K562 (cell line): ENCODE results near the gene LAMB4. TPM values are rescaled to one million over a fixed set of nuclear protein-coding genes. Genes with fewer than 3 reads are reported as not detected.

Experiments
- ATAC-seq: fragments of 200-7000 bp; cut with Tn5 transposase; 3 replicates; pipeline ENCODE4 v1.9.1; 2020; ENCODE audit warnings: moderate library complexity
- BruUV-seq: library from RNA; stranded (reverse); fragments of 400-500 nt; replicated peaks from 2 replicates; lab custom pipeline; 2021; lab: Mats Ljungman, UMichigan
- CTCF ChIA-PET: fragments of 300-600 bp; formaldehyde crosslinking; extraction: SDS; loops from one replicate; lab custom pipeline; 2021; ENCODE audit warnings: low intra/inter-chr PET ratio; lab: Yijun Ruan, JAX
- POLR2A ChIA-PET: fragments of 300-600, 350-650 bp; sonication (Branson Sonifier 250); formaldehyde crosslinking; extraction: SDS; loops from one replicate; lab custom pipeline; 2021; ENCODE audit warnings: antibody characterized with exemption, inconsistent platforms; lab: Yijun Ruan, JAX
- DNase-seq, 4 experiments: peaks; one replicate each; pipeline versions ENCODE4 v3.0.0 to v3.0.0-alpha.2; 2011 to 2018; ENCODE audit warnings: low spot score in 3 of 4, mixed read lengths in 3 of 4; ENCODE audit errors: extremely low read depth in 1 of 4
- FAIRE-seq: peaks from 2 replicates; lab custom pipeline; 2011; peaks lifted over from hg19 to GRCh38; lab: Jason Lieb, UNC
- H2AFZ ChIP-seq: 2 replicates; pipeline ENCODE4 v1.6.0; 2011; ENCODE audit warnings: low read depth, low read length, control low read depth, inconsistent platforms
- H3K27ac ChIP-seq: fragments of 200-600 bp; 3 replicates; pipeline ENCODE4 v1.8.0; 2011; ENCODE audit warnings: low read depth, mild to moderate bottlenecking, control low read depth, inconsistent platforms, low read length, moderate library complexity, mixed read lengths; ENCODE audit errors: extremely low read depth
- H3K27me3 ChIP-seq, 2 experiments: fragments of 300-600 bp in 1 of 2; 2 replicates in 1 of 2; 3 replicates in 1 of 2; pipeline versions ENCODE4 v1.6.0 to v1.8.0; 2011; ENCODE audit warnings: inconsistent platforms in 2 of 2, low read length in 2 of 2, mild to moderate bottlenecking in 1 of 2, mixed read lengths in 1 of 2, moderate library complexity in 1 of 2; ENCODE audit not compliant: control insufficient read depth in 2 of 2, insufficient read depth in 2 of 2
- H3K36me3 ChIP-seq: fragments of 300-600 bp; 3 replicates; pipeline ENCODE4 v1.8.0; 2011; ENCODE audit warnings: mild to moderate bottlenecking, low read length, inconsistent platforms; ENCODE audit not compliant: control insufficient read depth, insufficient read depth
- H3K4me1 ChIP-seq, 2 experiments: fragments of 200-600 bp in 1 of 2; replicated peaks in 1 of 2; 2 replicates in 1 of 2; 3 replicates in 1 of 2; pipeline versions ENCODE4 v1.5.1 to v1.8.0; 2011; ENCODE audit warnings: inconsistent platforms in 2 of 2, low read length in 2 of 2, mild to moderate bottlenecking in 1 of 2, mixed read lengths in 1 of 2, moderate library complexity in 1 of 2; ENCODE audit not compliant: control insufficient read depth in 2 of 2, insufficient read depth in 2 of 2
- H3K4me2 ChIP-seq: 2 replicates; pipeline ENCODE4 v1.6.1; 2011; ENCODE audit warnings: low read length, control low read depth, inconsistent platforms, mixed read lengths; ENCODE audit not compliant: insufficient read depth
- H3K4me3 ChIP-seq: fragments of 200-600 bp; sonication (generic), shearing (Covaris generic); 2 replicates; pipeline ENCODE4 v1.5.1; 2016; ENCODE audit warnings: control low read depth, inconsistent platforms
- H3K79me2 ChIP-seq: fragments of 200-600 bp; 3 replicates; pipeline ENCODE4 v1.8.0; 2011; ENCODE audit warnings: low read length, inconsistent platforms; ENCODE audit not compliant: control insufficient read depth, insufficient read depth
- H3K9ac ChIP-seq, 2 experiments: 2 replicates each; pipeline versions ENCODE4 v1.6.0 to v1.6.1; 2011; ENCODE audit warnings: low read depth in 2 of 2, low read length in 2 of 2, control low read depth in 1 of 2, inconsistent platforms in 1 of 2, mild to moderate bottlenecking in 1 of 2, mixed read lengths in 1 of 2; ENCODE audit not compliant: insufficient read depth in 1 of 2
- H3K9me1 ChIP-seq: one replicate; pipeline ENCODE4 v1.6.0; 2011; ENCODE audit warnings: inconsistent platforms, mild to moderate bottlenecking, low read length, moderate library complexity; ENCODE audit not compliant: control insufficient read depth, insufficient read depth
- H3K9me3 ChIP-seq: replicated peaks from 2 replicates; pipeline ENCODE4 v1.5.1; 2011; ENCODE audit warnings: low read depth, low read length, inconsistent platforms; ENCODE audit not compliant: control insufficient read depth, insufficient read depth
- H4K20me1 ChIP-seq: replicated peaks from 2 replicates; pipeline ENCODE4 v1.6.1; 2011; ENCODE audit warnings: low read length, inconsistent platforms, mixed read lengths; ENCODE audit not compliant: control insufficient read depth, insufficient read depth
- BCL6 ChIP-seq: fragments of 250-450 bp; sonication (Bioruptor Pico); IDR thresholded peaks from 2 replicates; pipeline ENCODE4 v1.4.0; 2020
- CC2D1A ChIP-seq: fragments of 450-650 bp; IDR thresholded peaks from 2 replicates; pipeline ENCODE4 v1.6.1; 2017; ENCODE audit warnings: mild to moderate bottlenecking
- GABPA ChIP-seq: fragments of 200-800 bp; sonication (Bioruptor generic); conservative IDR thresholded peaks from 2 replicates; pipeline ENCODE4 v1.6.1; 2016; ENCODE audit warnings: low read depth, missing genetic modification characterization, missing compliant biosample characterization
- GABPB2 ChIP-seq: fragments of 250-450 bp; sonication (Bioruptor Pico); conservative IDR thresholded peaks from 2 replicates; pipeline ENCODE4 v1.5.1; 2021; ENCODE audit warnings: mild to moderate bottlenecking
- HDAC6 ChIP-seq: IDR thresholded peaks from 2 replicates; pipeline ENCODE4 v1.6.1; 2012; ENCODE audit warnings: low read depth, mild to moderate bottlenecking, control low read depth, inconsistent platforms, low read length, moderate library complexity
- KHSRP ChIP-seq: fragments of 450-650 bp; IDR thresholded peaks from 2 replicates; pipeline ENCODE4 v1.6.1; 2017
- MTA1 ChIP-seq: fragments of 450-650 bp; IDR thresholded peaks from 2 replicates; pipeline ENCODE4 v1.6.1; 2017; ENCODE audit warnings: borderline replicate concordance
- NCOA2 ChIP-seq, 2 experiments: fragments of 450-650 bp; IDR thresholded peaks; 2 replicates each; pipeline ENCODE4 v1.6.1; 2018; ENCODE audit warnings: mild to moderate bottlenecking in 2 of 2, moderate library complexity in 1 of 2; ENCODE audit not compliant: partially characterized antibody in 2 of 2
- NR2C2 ChIP-seq, 2 experiments: fragments of 200-800 bp in 1 of 2; sonication (Bioruptor generic) in 1 of 2; sonication (generic) in 1 of 2; formaldehyde crosslinking in 1 of 2; IDR thresholded peaks; 2 replicates each; pipeline versions ENCODE4 v1.6.1 to v1.8.0; 2016 to 2022; ENCODE audit warnings: mild to moderate bottlenecking in 1 of 2, missing compliant biosample characterization in 1 of 2, missing genetic modification characterization in 1 of 2, missing genetic modification reagents in 1 of 2
- PHF21A ChIP-seq: fragments of 450-650 bp; IDR thresholded peaks from 2 replicates; pipeline ENCODE4 v1.6.1; 2017; ENCODE audit warnings: low read depth, borderline replicate concordance
- POLR2A ChIP-seq: fragments of 450-650 bp; conservative IDR thresholded peaks from 2 replicates; pipeline ENCODE4 v1.6.1; 2016
- RFX5 ChIP-seq: IDR thresholded peaks from 2 replicates; pipeline ENCODE4 v1.6.1; 2011; ENCODE audit warnings: low read depth, mild to moderate bottlenecking, improper control_type of control experiment, low read length
- SREBF1 ChIP-seq: fragments of 150-350 bp; IDR thresholded peaks from 2 replicates; pipeline ENCODE4 v1.6.1; 2014; ENCODE audit warnings: antibody characterized with exemption, low read depth, low read length, borderline replicate concordance
- TEAD2 ChIP-seq: fragments of 450-650 bp; IDR thresholded peaks from 2 replicates; pipeline ENCODE4 v1.6.1; 2016; ENCODE audit warnings: missing genetic modification characterization, control low read depth, missing compliant biosample characterization
- TGIF2 ChIP-seq: sonication (generic); formaldehyde crosslinking; IDR thresholded peaks from 2 replicates; pipeline ENCODE4 v1.8.1; 2022; ENCODE audit warnings: mild to moderate bottlenecking, missing genetic modification reagents, moderate library complexity
- THAP7 ChIP-seq: fragments of 250-450 bp; sonication (Bioruptor Pico); IDR thresholded peaks from 2 replicates; pipeline ENCODE4 v1.5.0; 2021
- ZNF224 ChIP-seq: sonication (generic); formaldehyde crosslinking; IDR thresholded peaks from 2 replicates; pipeline ENCODE4 v1.8.0; 2022; ENCODE audit warnings: mild to moderate bottlenecking, missing genetic modification reagents
- ZNF445 ChIP-seq: fragments of 250-450 bp; sonication (Bioruptor Pico); IDR thresholded peaks from 2 replicates; pipeline ENCODE4 v1.4.0; 2020; ENCODE audit warnings: low read depth, mild to moderate bottlenecking, moderate library complexity
- ZNF592 ChIP-seq: fragments of 450-650 bp; IDR thresholded peaks from 2 replicates; pipeline ENCODE4 v1.6.1; 2017; ENCODE audit warnings: antibody characterized with exemption, mild to moderate bottlenecking
- ZNF717 ChIP-seq: fragments of 250-450 bp; sonication (Bioruptor Pico); IDR thresholded peaks from 2 replicates; pipeline ENCODE4 v1.5.0; 2021
- WGBS: fragments of 100-300 bp; shearing (Covaris generic); methylation state at CpG from one replicate; pipeline ENCODE4 v1.1.6; 2016; ENCODE audit warnings: low coverage, mixed read lengths; ENCODE audit not compliant: insufficient coverage; ENCODE audit errors: missing lambda C conversion rate; 5-methylcytosine and 5-hydroxymethylcytosine counted together
- in situ Hi-C: fragments of 300-500 bp; cut with MboI; formaldehyde crosslinking; loops from 4 replicates; pipeline ENCODE4 v1.15.0; 2018; ENCODE audit warnings: inconsistent platforms, mixed read lengths
- intact Hi-C: fragments of 100-400 bp; cut with micrococcal nuclease; formaldehyde crosslinking; loops from 2 replicates; pipeline ENCODE4 v1.14.2; 2022
- polyA plus RNA-seq, 8 experiments: library from polyadenylated mRNA; depleted of rRNA in 4 of 8; stranded (reverse) in 5 of 8; unstranded in 3 of 8; fragments of >200 nt; fragmentation: Nextera tagmentation in 2 of 8; fragmentation: Illumina TruSeq in 1 of 8; extraction: Ambion mirVana in 2 of 8; extraction: Trizol in 1 of 8; gene quantifications; 2 replicates each; pipeline versions ENCODE4 v1.2.1 to v1.2.3, GENCODE V29; 2011 to 2014; ENCODE audit warnings: inconsistent platforms in 1 of 8, missing spikeins in 1 of 8
- total RNA-seq, 7 experiments: library from RNA; depleted of rRNA in 6 of 7; stranded (reverse); fragments of >200 nt in 6 of 7; fragmentation: Illumina TruSeq in 2 of 7; extraction: Trizol in 2 of 7; gene quantifications; 2 replicates each; pipeline versions ENCODE4 v1.2.1 to v1.2.3, GENCODE V29; 2011 to 2021; ENCODE audit warnings: low replicate concordance in 1 of 7

Gene LAMB4
- total and polyA plus RNA-seq, 9 of the 15 experiments (the other 6 are each of a cell fraction or from before 2014, with no cell fraction given): 0.06 to 0.13 (median 0.07) TPM; not detected in 6

GRCh38 chr7:108102671-108103312 is 27.4 kb downstream of the LAMB4 start:
- Histone ChIP-seq H3K9me3 (no peaks in the 10 kb centered on the region), H3K9ac (peak overlapping the region; percentile 31 to 86), H4K20me1 (no peaks in the 10 kb centered on the region), H2AFZ (peak overlapping the region; percentile 87), H3K27ac (peak overlapping the region; percentile 24; the same call in 2 of the 3 replicates), H3K36me3 (no peaks in the 10 kb centered on the region), H3K9me1 (no peaks in the 10 kb centered on the region), H3K4me2 (peak overlapping the region; percentile 65), H3K4me3 (no peak overlapping the region; the same call in 1 of the 2 replicates), H3K27me3 (no peaks in the 10 kb centered on the region), H3K79me2 (no peaks in the 10 kb centered on the region), H3K4me1 (peaks cover 14 to 24% of the 10 kb centered on the region in 2 experiments)
- CTCF ChIA-PET: no interaction called here
- peak; percentile 60 for ATAC-seq
- POLR2A ChIA-PET: interaction anchor here (0.6 to 1.8 kb wide), 2 partner anchors 8 to 109 kb away, joined by 3 to 6 read pairs; no protein-coding TSS in a partner anchor
- no peak for FAIRE-seq
- in situ Hi-C loops (no loop called here), intact Hi-C loops (loop anchor here (5.0 kb wide), 1 partner anchor 210 kb away; the partner anchor contains the start of gene DLD)
- WGBS: 47% methylated on average over 20 of the region's 20 CpGs
- no TSS peak for BruUV-seq
- DNase-seq: no peak
- TF ChIP-seq ZNF592 (peak; percentile 68; the same call in 1 of the 2 replicates), MTA1 (no peak), GABPB2 (no peak), TGIF2 (CRISPR knock-in tag) (no peak), KHSRP (no peak), THAP7 (CRISPR knock-in tag) (0 out of 2 replicates have a peak, but pooled peaks have one; percentile 55), CC2D1A (0 out of 2 replicates have a peak, but pooled peaks have one; percentile 13), ZNF717 (CRISPR knock-in tag) (no peak), POLR2A (no peak), GABPA (tag) (no peak), NR2C2 (CRISPR knock-in tag; IDR thresholded peaks at IDR 0.05) (peak; percentile 38; the same call in 1 of the 2 replicates), NR2C2 (tag; IDR thresholded peaks at IDR 0.05) (no peak), RFX5 (no peak), HDAC6 (no peak), NCOA2 (IDR thresholded peaks at IDR 0.05; ENCODE audit: partially characterized antibody in 2 of 2) (no peak), ZNF445 (CRISPR knock-in tag) (no peak), PHF21A (no peak), ZNF224 (CRISPR knock-in tag) (peak; percentile 62; the same call in 1 of the 2 replicates), SREBF1 (no peak), BCL6 (CRISPR knock-in tag) (no peak), TEAD2 (tag) (0 out of 2 replicates have a peak, but pooled peaks have one; percentile 31)
